Measurements from ENCODE around the gene USH2A.

DNA sequence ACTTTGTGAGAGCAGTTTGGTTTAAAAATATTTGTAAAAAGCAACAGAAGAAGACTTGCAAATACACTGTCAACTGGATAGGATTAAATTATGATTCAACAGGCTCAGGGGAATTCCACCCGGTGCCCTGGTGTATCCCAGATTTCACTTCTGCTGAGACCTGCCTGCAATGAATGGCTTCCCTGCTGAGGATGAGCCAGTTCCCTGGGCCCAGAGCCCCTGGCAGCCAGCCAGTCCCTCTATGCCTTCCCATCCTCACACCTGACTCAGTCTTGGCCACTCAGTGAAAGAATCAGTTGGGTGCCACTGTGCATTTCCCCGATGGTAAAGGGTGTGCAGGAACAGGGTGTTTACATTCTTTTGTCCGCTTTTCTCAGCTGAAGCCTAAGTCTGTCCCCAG lies 791.8 kb downstream of the USH2A start:
- no peak for TF ChIP-seq POLR2AphosphoS5 (IDR thresholded peaks at IDR 0.05; ENCODE audit: low read depth, low read length)
- TF ChIP-seq POLR2A (IDR thresholded peaks at IDR 0.05; ENCODE audit: low read depth, low read length), result no peak
